A549 (cell line): ENCODE measurements around the gene PRDX2. TPM values are rescaled to one million over a fixed set of nuclear protein-coding genes. Genes with fewer than 3 reads are reported as not detected.

Experiments used
- ATAC-seq, 2 experiments: fragments of 200-7000 bp in 1 of 2; fragments of >200 bp in 1 of 2; cut with Nextera tagmentation in 1 of 2; cut with Tn5 transposase in 1 of 2; 3 replicates each; pipeline versions ENCODE4 v1.8.0 to v1.9.1; 2018 to 2020; ENCODE audit warnings: mild to moderate bottlenecking in 1 of 2, moderate library complexity in 1 of 2
- CTCF ChIA-PET: fragments of 300-600 bp; sonication (Branson Sonifier 250); formaldehyde crosslinking; extraction: SDS; loops from one replicate; lab custom pipeline; 2021; ENCODE audit warnings: antibody characterized with exemption, inconsistent platforms; lab: Yijun Ruan, JAX
- POLR2A ChIA-PET: fragments of 350-600 bp; formaldehyde crosslinking; extraction: SDS; loops from one replicate; lab custom pipeline; 2021; ENCODE audit warnings: antibody characterized with exemption, inconsistent platforms; lab: Yijun Ruan, JAX
- DNase-seq, 2 experiments: peaks; one replicate each; pipeline versions ENCODE4 v3.0.0 to v3.0.0-alpha.2; 2011 to 2016; ENCODE audit warnings: low read depth in 1 of 2, low spot score in 1 of 2
- FAIRE-seq: peaks from 2 replicates; lab custom pipeline; 2011; peaks lifted over from hg19 to GRCh38; lab: Jason Lieb, UNC
- H3K27ac ChIP-seq, 2 experiments: fragments of >200 bp; sonication (Bioruptor Twin); formaldehyde crosslinking; 3 replicates each; pipeline ENCODE4 v1.5.1; 2016 to 2017
- H3K4me1 ChIP-seq: fragments of >200 bp; sonication (Bioruptor Twin); formaldehyde crosslinking; 3 replicates; pipeline ENCODE4 v1.6.1; 2016
- H3K4me2 ChIP-seq: fragments of >200 bp; sonication (Bioruptor Twin); formaldehyde crosslinking; 3 replicates; pipeline ENCODE4 v1.6.1; 2016
- H3K4me3 ChIP-seq: fragments of >200 bp; sonication (Bioruptor Twin); formaldehyde crosslinking; 3 replicates; pipeline ENCODE4 v1.5.1; 2016
- H3K9me3 ChIP-seq: fragments of >200 bp; sonication (Bioruptor Twin); formaldehyde crosslinking; 3 replicates; pipeline ENCODE4 v1.6.1; 2016
- BHLHE40 ChIP-seq: IDR thresholded peaks from 2 replicates; pipeline ENCODE4 v1.6.1; 2012; ENCODE audit warnings: low read depth, low read length, inconsistent platforms
- CHD2 ChIP-seq: fragments of 150-350 bp; IDR thresholded peaks from 2 replicates; pipeline ENCODE4 v1.6.1; 2014; ENCODE audit warnings: low read length; ENCODE audit not compliant: partially characterized antibody
- EHF ChIP-seq: fragments of 250-450 bp; sonication (Bioruptor Pico); IDR thresholded peaks from 2 replicates; pipeline ENCODE4 v1.5.0; 2020; ENCODE audit warnings: mild to moderate bottlenecking
- EHMT2 ChIP-seq: fragments of 200-600 bp; sonication (generic); IDR thresholded peaks from 2 replicates; pipeline ENCODE4 v1.6.1; 2016; ENCODE audit warnings: antibody characterized with exemption, low read depth, mild to moderate bottlenecking, moderate library complexity
- EP300 ChIP-seq, 2 experiments: fragments of >200 bp; sonication (Bioruptor Twin); formaldehyde crosslinking; IDR thresholded peaks; 2 replicates in 1 of 2; 3 replicates in 1 of 2; pipeline ENCODE4 v1.6.1; 2016 to 2017
- FOSB ChIP-seq: fragments of 250-450 bp; sonication (Bioruptor Pico); IDR thresholded peaks from 2 replicates; pipeline ENCODE4 v1.5.0; 2020; ENCODE audit warnings: mild to moderate bottlenecking, moderate library complexity
- FOSL2 ChIP-seq, 2 experiments: fragments of 450-650 bp in 1 of 2; fragments of >200 bp in 1 of 2; sonication (Bioruptor Twin) in 1 of 2; formaldehyde crosslinking; IDR thresholded peaks; 2 replicates each; pipeline versions ENCODE4 v1.5.0 to v1.6.1; 2016 to 2020; ENCODE audit warnings: mild to moderate bottlenecking in 1 of 2, moderate library complexity in 1 of 2
- FOXS1 ChIP-seq: fragments of 250-450 bp; sonication (Bioruptor Pico); IDR thresholded peaks from 2 replicates; pipeline ENCODE4 v1.5.0; 2020; ENCODE audit warnings: mild to moderate bottlenecking, moderate library complexity
- GATA3 ChIP-seq: IDR thresholded peaks from 2 replicates; pipeline ENCODE4 v1.6.1; 2012; ENCODE audit warnings: borderline replicate concordance
- HEYL ChIP-seq: fragments of 250-450 bp; sonication (Bioruptor Pico); IDR thresholded peaks from 2 replicates; pipeline ENCODE4 v1.8.0; 2021; ENCODE audit warnings: mild to moderate bottlenecking, moderate library complexity
- HOXA7 ChIP-seq: fragments of 250-450 bp; sonication (Bioruptor Pico); IDR thresholded peaks from 2 replicates; pipeline ENCODE4 v1.5.0; 2020; ENCODE audit warnings: mild to moderate bottlenecking, moderate library complexity
- HOXB5 ChIP-seq: fragments of 250-450 bp; sonication (Bioruptor Pico); IDR thresholded peaks from 2 replicates; pipeline ENCODE4 v1.5.0; 2020; ENCODE audit warnings: mild to moderate bottlenecking, moderate library complexity
- JUNB ChIP-seq: fragments of >200 bp; sonication (Bioruptor Twin); formaldehyde crosslinking; IDR thresholded peaks from 2 replicates; pipeline ENCODE4 v1.6.1; 2016
- KDM5A ChIP-seq: fragments of 200-600 bp; sonication (generic); IDR thresholded peaks from 2 replicates; pipeline ENCODE4 v1.6.1; 2016; ENCODE audit warnings: antibody characterized with exemption, mild to moderate bottlenecking
- MAFK ChIP-seq: fragments of 450-650 bp; IDR thresholded peaks from 2 replicates; pipeline ENCODE4 v1.6.1; 2014; ENCODE audit not compliant: partially characterized antibody
- MAZ ChIP-seq: fragments of 150-350 bp; IDR thresholded peaks from 2 replicates; pipeline ENCODE4 v1.6.1; 2014; ENCODE audit warnings: antibody characterized with exemption, low read depth, low read length, borderline replicate concordance
- MYC ChIP-seq: IDR thresholded peaks from 2 replicates; pipeline ENCODE4 v1.6.1; 2012; ENCODE audit warnings: mild to moderate bottlenecking, inconsistent platforms, low read length, improper control_type of control experiment, borderline replicate concordance
- NFE2L2 ChIP-seq: fragments of 150-350 bp; conservative IDR thresholded peaks from 2 replicates; pipeline ENCODE4 v1.6.1; 2014; ENCODE audit warnings: low read length
- POLR2A ChIP-seq: IDR thresholded peaks from 2 replicates; pipeline ENCODE4 v1.6.1; 2012; ENCODE audit warnings: mild to moderate bottlenecking, low read length
- POLR2AphosphoS2 ChIP-seq: conservative IDR thresholded peaks from 2 replicates; pipeline ENCODE4 v1.6.1; 2012; ENCODE audit warnings: low read length, improper control_type of control experiment, inconsistent platforms
- RAD21 ChIP-seq, 2 experiments: fragments of >200 bp in 1 of 2; sonication (Bioruptor Twin) in 1 of 2; formaldehyde crosslinking in 1 of 2; IDR thresholded peaks in 1 of 2; conservative IDR thresholded peaks in 1 of 2; 2 replicates in 1 of 2; 3 replicates in 1 of 2; pipeline ENCODE4 v1.6.1; 2012 to 2018; ENCODE audit warnings: inconsistent platforms in 1 of 2
- RARB ChIP-seq: fragments of 250-450 bp; sonication (Bioruptor Pico); IDR thresholded peaks from 2 replicates; pipeline ENCODE4 v1.8.0; 2021; ENCODE audit warnings: mild to moderate bottlenecking, moderate library complexity
- RFX5 ChIP-seq: fragments of 450-650 bp; IDR thresholded peaks from 2 replicates; pipeline ENCODE4 v1.7.1; 2014; ENCODE audit warnings: antibody characterized with exemption, mild to moderate bottlenecking, moderate library complexity
- SMC3 ChIP-seq: fragments of >200 bp; sonication (Bioruptor Twin); formaldehyde crosslinking; IDR thresholded peaks from 3 replicates; pipeline ENCODE4 v1.6.1; 2018; ENCODE audit warnings: inconsistent platforms
- SREBF2 ChIP-seq: fragments of 450-650 bp; IDR thresholded peaks from 2 replicates; pipeline ENCODE4 v1.6.1; 2014; ENCODE audit warnings: mild to moderate bottlenecking, moderate library complexity
- ZC3H11A ChIP-seq: fragments of 450-650 bp; IDR thresholded peaks from 2 replicates; pipeline ENCODE4 v1.6.1; 2014; ENCODE audit warnings: antibody characterized with exemption, mild to moderate bottlenecking
- WGBS: methylation state at CpG from one replicate; pipeline ENCODE4 v1.1.6; 2017; ENCODE audit errors: missing lambda C conversion rate; 5-methylcytosine and 5-hydroxymethylcytosine counted together
- polyA plus RNA-seq, 4 experiments: library from polyadenylated mRNA; depleted of rRNA in 3 of 4; stranded (reverse); fragments of >200 nt; fragmentation: RNase III in 1 of 4; extraction: RNeasy Plus Mini Kit Qiagen cat#74134 plus additional on column Dnase treatment in 1 of 4; gene quantifications; 2 replicates in 3 of 4; 3 replicates in 1 of 4; pipeline ENCODE4 v1.2.3, GENCODE V29; 2011 to 2017
- TF ChIP-seq, protein P1 (sequence below): fragments of 200-600 bp; sonication (generic); IDR thresholded peaks from 2 replicates; pipeline ENCODE4 v1.6.1; 2016; ENCODE audit warnings: antibody characterized with exemption, mild to moderate bottlenecking, moderate library complexity
- TF ChIP-seq, protein P2 (sequence below): IDR thresholded peaks from 2 replicates; pipeline ENCODE4 v1.6.1; 2012; ENCODE audit warnings: low read depth, borderline replicate concordance
- TF ChIP-seq, protein P3 (sequence below): IDR thresholded peaks from 2 replicates; pipeline ENCODE4 v1.6.1; 2012
- TF ChIP-seq, protein P4 (sequence below): fragments of >200 bp; sonication (Bioruptor Twin); formaldehyde crosslinking; IDR thresholded peaks from 3 replicates; pipeline ENCODE4 v1.5.1; 2016

PRDX2 gene
- polyA plus RNA-seq, 2 of the 4 experiments (the other 2 are of a cell fraction): 0.57 to 0.84 TPM

DNA sequence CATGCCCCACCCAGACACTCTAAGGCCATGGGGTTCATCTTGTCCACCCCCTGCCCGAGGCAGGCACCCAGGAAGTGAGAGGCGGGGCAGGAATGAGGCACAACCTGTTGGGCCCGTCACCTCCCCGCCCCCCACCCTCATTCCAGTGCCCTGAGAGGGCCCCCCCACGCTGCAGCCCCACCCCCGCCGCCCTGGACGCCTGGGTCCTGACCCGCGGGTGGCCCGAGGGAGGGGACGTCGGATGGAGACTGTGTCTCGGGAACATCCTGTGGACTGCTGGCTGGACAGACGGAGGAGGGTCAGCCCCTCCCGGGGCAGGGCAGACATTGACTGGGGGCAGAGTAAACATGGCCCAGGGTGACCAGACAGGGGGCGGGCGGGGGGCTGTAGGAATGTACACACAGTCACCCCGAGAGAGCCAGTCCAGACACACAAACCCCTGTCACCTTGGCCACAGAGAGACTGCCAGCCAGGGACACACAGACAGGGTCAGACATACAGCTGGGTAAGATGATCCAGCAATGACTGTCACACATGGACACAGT is 17.7 kb downstream of the PRDX2 start (continued):
- TF ChIP-seq, protein P1, sequence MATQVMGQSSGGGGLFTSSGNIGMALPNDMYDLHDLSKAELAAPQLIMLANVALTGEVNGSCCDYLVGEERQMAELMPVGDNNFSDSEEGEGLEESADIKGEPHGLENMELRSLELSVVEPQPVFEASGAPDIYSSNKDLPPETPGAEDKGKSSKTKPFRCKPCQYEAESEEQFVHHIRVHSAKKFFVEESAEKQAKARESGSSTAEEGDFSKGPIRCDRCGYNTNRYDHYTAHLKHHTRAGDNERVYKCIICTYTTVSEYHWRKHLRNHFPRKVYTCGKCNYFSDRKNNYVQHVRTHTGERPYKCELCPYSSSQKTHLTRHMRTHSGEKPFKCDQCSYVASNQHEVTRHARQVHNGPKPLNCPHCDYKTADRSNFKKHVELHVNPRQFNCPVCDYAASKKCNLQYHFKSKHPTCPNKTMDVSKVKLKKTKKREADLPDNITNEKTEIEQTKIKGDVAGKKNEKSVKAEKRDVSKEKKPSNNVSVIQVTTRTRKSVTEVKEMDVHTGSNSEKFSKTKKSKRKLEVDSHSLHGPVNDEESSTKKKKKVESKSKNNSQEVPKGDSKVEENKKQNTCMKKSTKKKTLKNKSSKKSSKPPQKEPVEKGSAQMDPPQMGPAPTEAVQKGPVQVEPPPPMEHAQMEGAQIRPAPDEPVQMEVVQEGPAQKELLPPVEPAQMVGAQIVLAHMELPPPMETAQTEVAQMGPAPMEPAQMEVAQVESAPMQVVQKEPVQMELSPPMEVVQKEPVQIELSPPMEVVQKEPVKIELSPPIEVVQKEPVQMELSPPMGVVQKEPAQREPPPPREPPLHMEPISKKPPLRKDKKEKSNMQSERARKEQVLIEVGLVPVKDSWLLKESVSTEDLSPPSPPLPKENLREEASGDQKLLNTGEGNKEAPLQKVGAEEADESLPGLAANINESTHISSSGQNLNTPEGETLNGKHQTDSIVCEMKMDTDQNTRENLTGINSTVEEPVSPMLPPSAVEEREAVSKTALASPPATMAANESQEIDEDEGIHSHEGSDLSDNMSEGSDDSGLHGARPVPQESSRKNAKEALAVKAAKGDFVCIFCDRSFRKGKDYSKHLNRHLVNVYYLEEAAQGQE: no peak
- TF ChIP-seq MAFK (no peak), HOXA7 (CRISPR knock-in tag) (no peak), RAD21 (conservative IDR thresholded peaks at IDR 0.05 in 1 of 2, IDR thresholded peaks at IDR 0.05 in 1 of 2) (no peak; a peak in 1 of 5 replicates), BHLHE40 (no peak), MAZ (no peak), RARB (peak; percentile 74; the same call in 1 of the 2 replicates), POLR2AphosphoS2 (no peak), EHMT2 (no peak), GATA3 (peak; percentile 82), NFE2L2 (no peak), SREBF2 (no peak), SMC3 (peak; percentile 14; the same call in 1 of the 3 replicates), EP300 (IDR thresholded peaks at IDR 0.05) (peak; percentile 89 to 96), CHD2 (no peak), FOSL2 (IDR thresholded peaks at IDR 0.05) (0 out of 2 replicates have a peak, but pooled peaks have one; percentile 12), FOSL2 (CRISPR knock-in tag; IDR thresholded peaks at IDR 0.05) (peak; percentile 64), ZC3H11A (no peak), JUNB (no peak), RFX5 (no peak)
- TF ChIP-seq, protein P2, sequence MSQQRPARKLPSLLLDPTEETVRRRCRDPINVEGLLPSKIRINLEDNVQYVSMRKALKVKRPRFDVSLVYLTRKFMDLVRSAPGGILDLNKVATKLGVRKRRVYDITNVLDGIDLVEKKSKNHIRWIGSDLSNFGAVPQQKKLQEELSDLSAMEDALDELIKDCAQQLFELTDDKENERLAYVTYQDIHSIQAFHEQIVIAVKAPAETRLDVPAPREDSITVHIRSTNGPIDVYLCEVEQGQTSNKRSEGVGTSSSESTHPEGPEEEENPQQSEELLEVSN: no peak
- TF ChIP-seq, protein P3, sequence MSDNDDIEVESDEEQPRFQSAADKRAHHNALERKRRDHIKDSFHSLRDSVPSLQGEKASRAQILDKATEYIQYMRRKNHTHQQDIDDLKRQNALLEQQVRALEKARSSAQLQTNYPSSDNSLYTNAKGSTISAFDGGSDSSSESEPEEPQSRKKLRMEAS: peak; percentile 64
- TF ChIP-seq, protein P4, sequence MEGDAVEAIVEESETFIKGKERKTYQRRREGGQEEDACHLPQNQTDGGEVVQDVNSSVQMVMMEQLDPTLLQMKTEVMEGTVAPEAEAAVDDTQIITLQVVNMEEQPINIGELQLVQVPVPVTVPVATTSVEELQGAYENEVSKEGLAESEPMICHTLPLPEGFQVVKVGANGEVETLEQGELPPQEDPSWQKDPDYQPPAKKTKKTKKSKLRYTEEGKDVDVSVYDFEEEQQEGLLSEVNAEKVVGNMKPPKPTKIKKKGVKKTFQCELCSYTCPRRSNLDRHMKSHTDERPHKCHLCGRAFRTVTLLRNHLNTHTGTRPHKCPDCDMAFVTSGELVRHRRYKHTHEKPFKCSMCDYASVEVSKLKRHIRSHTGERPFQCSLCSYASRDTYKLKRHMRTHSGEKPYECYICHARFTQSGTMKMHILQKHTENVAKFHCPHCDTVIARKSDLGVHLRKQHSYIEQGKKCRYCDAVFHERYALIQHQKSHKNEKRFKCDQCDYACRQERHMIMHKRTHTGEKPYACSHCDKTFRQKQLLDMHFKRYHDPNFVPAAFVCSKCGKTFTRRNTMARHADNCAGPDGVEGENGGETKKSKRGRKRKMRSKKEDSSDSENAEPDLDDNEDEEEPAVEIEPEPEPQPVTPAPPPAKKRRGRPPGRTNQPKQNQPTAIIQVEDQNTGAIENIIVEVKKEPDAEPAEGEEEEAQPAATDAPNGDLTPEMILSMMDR: no peak

DNA sequence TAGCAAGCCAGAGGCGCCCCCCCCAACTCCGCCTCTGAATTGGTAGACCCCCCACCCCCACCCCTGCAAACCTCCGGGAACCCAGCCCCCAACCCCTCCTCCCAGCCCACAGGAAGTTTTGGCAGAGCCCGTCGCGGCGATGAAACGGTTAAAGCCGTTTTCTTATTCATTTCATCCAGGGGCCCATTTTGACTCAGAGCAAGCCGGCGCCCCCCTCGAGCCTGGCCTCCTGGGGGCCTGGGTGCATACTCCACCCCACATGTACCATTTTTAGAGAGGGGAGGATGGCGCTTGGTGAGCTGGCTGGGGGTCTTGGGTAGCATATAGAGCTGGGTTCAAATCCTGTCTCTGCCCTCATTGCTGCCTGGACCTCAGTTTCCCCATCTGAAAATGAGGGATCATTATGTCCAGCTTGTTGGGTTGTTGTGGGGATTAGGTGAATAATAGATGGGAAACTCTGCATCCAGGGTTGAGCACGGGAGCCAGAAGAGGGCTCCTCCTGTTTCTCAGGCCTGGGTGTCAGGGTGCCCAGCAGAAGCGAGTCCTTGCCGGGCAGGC is 18.2 kb downstream of the PRDX2 start:
- peak in 1 of 2 experiments; percentile 47 for DNase-seq
- ChIA-PET POLR2A (interaction anchor here (0.7 to 2.0 kb wide), 2 partner anchors 9 to 102 kb away, joined by 3 to 27 read pairs; partner anchors contain the start of gene JUNB), CTCF (interaction anchor here (0.6 to 29.7 kb wide), 5 partner anchors 9 to 1839 kb away, joined by 3 to 725 read pairs (median 9); partner anchors contain the start of genes BEST2, GET3, JUNB and RNASEH2A)
- Histone ChIP-seq H3K4me1 (peaks cover 80% of the 10 kb centered on the region), H3K9me3 (no peaks in the 10 kb centered on the region), H3K4me3 (peak overlapping the region; percentile 44), H3K27ac (peak overlapping the region; percentile 96 to 99), H3K4me2 (peak overlapping the region; percentile 99)
- TF ChIP-seq KDM5A: no peak
- no peak for TF ChIP-seq FOXS1 (CRISPR knock-in tag)
- 0 out of 2 replicates have a peak, but pooled peaks have one; percentile 51 for TF ChIP-seq EHF (CRISPR knock-in tag)
- no peak for TF ChIP-seq MAFK
- TF ChIP-seq NFE2L2: no peak
- 0 out of 2 replicates have a peak, but pooled peaks have one; percentile 50 for TF ChIP-seq FOSB
- TF ChIP-seq POLR2AphosphoS2: no peak
- TF ChIP-seq HOXB5: 0 out of 2 replicates have a peak, but pooled peaks have one; percentile 23
- TF ChIP-seq HOXA7 (CRISPR knock-in tag): peak; percentile 59; the same call in 1 of the 2 replicates
- TF ChIP-seq MYC: no peak
- TF ChIP-seq RARB: no peak
- TF ChIP-seq POLR2A: peak; percentile 14; the same call in 1 of the 2 replicates
- no peak for TF ChIP-seq HEYL
- no peak for TF ChIP-seq FOSL2 (IDR thresholded peaks at IDR 0.05)
- TF ChIP-seq FOSL2 (CRISPR knock-in tag; IDR thresholded peaks at IDR 0.05): no peak
- ATAC-seq: peak in 1 of 2 experiments; percentile 14; a peak in 1 of 6 replicates
- FAIRE-seq: no peak
- WGBS: 5% methylated on average over 4 of the region's 16 CpGs
